CD4-positive, CD25-positive, alpha-beta regulatory T cell (primary cell): ENCODE data around the gene PHF21A. TPM values are rescaled to one million over a fixed set of nuclear protein-coding genes. Genes with fewer than 3 reads are reported as not detected.
A peak's percentile ranks its signal among the peaks of the same experiment; 100 is the strongest.

Experiments used
- ATAC-seq, 2 donors: fragments of 150-1000 bp; cut with Tn5 transposase; one replicate each; pipeline ENCODE4 v1.10.0; 2021; ENCODE audit warnings: low read depth in 2 of 2, moderate number of reproducible peaks in 2 of 2, moderate library complexity in 1 of 2
- DNase-seq, 3 donors: peaks; one replicate each; pipeline versions ENCODE4 v3.0.0 to v3.0.0-alpha.2; 2012 to 2022; ENCODE audit warnings: mixed read lengths in 1 of 3
- H3K27ac ChIP-seq: one replicate; pipeline ENCODE4 v1.7.0; 2013; ENCODE audit warnings: mild to moderate bottlenecking, low read length; ENCODE audit not compliant: insufficient read depth, poor library complexity, severe bottlenecking
- H3K27me3 ChIP-seq: one replicate; pipeline ENCODE4 v1.7.0; 2013; ENCODE audit warnings: low read length; ENCODE audit not compliant: control insufficient read depth, insufficient read depth
- H3K36me3 ChIP-seq: one replicate; pipeline ENCODE4 v1.7.0; 2013; ENCODE audit warnings: mild to moderate bottlenecking, low read length, moderate library complexity; ENCODE audit not compliant: control insufficient read depth, insufficient read depth
- H3K4me1 ChIP-seq: 2 replicates; pipeline ENCODE4 v1.7.0; 2013; ENCODE audit warnings: mild to moderate bottlenecking, low read length; ENCODE audit not compliant: insufficient read depth, control insufficient read depth, poor library complexity, severe bottlenecking
- H3K4me3 ChIP-seq: one replicate; pipeline ENCODE4 v1.7.0; 2013; ENCODE audit warnings: low read depth, mild to moderate bottlenecking, low read length, moderate library complexity
- H3K9me3 ChIP-seq, 2 experiments: 1 replicate in 1 of 2; 2 replicates in 1 of 2; pipeline ENCODE4 v1.7.0; 2013; ENCODE audit warnings: low read length in 2 of 2, mild to moderate bottlenecking in 1 of 2, moderate library complexity in 1 of 2; ENCODE audit not compliant: control insufficient read depth in 2 of 2
- H3K27ac Mint-ChIP-seq, 3 donors: one replicate each; pipeline ENCODE4 v1.8.0; 2020 to 2022; ENCODE audit warnings: mild to moderate bottlenecking in 3 of 3, mixed read lengths in 3 of 3, moderate library complexity in 2 of 3
- H3K27me3 Mint-ChIP-seq: one replicate; pipeline ENCODE4 v1.8.0; 2022; ENCODE audit warnings: mild to moderate bottlenecking, mixed read lengths
- H3K36me3 Mint-ChIP-seq: one replicate; pipeline ENCODE4 v1.8.0; 2020; ENCODE audit warnings: mixed read lengths
- H3K4me1 Mint-ChIP-seq, 4 donors: one replicate each; pipeline ENCODE4 v1.8.0; 2020 to 2022; ENCODE audit warnings: mixed read lengths in 4 of 4, mild to moderate bottlenecking in 1 of 4
- H3K4me3 Mint-ChIP-seq, 4 donors: one replicate each; pipeline ENCODE4 v1.8.0; 2020 to 2022; ENCODE audit warnings: mild to moderate bottlenecking in 4 of 4, mixed read lengths in 4 of 4, moderate library complexity in 3 of 4
- H3K9me3 Mint-ChIP-seq, 7 donors: one replicate each; pipeline ENCODE4 v1.8.0; 2020 to 2022; ENCODE audit warnings: mixed read lengths in 7 of 7, mild to moderate bottlenecking in 3 of 7, moderate library complexity in 2 of 7
- polyA plus RNA-seq, 4 donors: library from polyadenylated mRNA; unstranded; fragments of 300-500 nt; fragmentation: Illumina TruSeq; gene quantifications; one replicate each; pipeline ENCODE4 v1.2.3, GENCODE V29; 2021
- total RNA-seq: library from RNA; stranded (reverse); gene quantifications from one replicate; pipeline ENCODE4 v1.2.3, GENCODE V29; 2022

Gene PHF21A
- total and polyA plus RNA-seq, 5 donors from 2014 or later: 6.0 to 111 (median 9.2) TPM

DNA sequence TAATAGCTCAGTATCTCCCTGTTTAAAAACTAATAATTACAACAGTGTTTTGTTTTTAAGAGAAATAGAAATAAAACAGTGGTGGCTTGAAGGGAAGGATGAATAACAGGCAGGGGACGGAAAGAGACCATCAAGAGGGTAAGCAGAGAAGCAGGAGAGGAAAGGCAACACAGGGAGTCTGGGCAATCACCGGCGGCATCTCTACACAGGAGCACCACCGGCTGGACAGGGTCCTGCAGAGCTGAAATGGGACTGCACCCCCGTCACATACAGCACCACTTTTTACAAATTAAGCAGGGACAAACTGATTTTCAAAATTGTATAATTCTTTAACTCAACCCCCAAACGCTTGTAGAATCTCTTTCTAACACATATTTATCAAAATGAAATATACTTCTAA lies 18.4 kb downstream of the PHF21A start:
- H3K27ac ChIP-seq: no peak overlapping the region
- H3K27me3 Mint-ChIP-seq: no peaks in the 10 kb centered on the region
- H3K27ac Mint-ChIP-seq: peak overlapping the region in 1 of 3 donors; percentile 52
- H3K4me3 Mint-ChIP-seq: no peak overlapping the region
- H3K9me3 Mint-ChIP-seq: no peaks in the 10 kb centered on the region
- DNase-seq (no peak), ATAC-seq (no peak)
- H3K4me1 ChIP-seq: peaks cover 16% of the 10 kb centered on the region
- no peaks in the 10 kb centered on the region for H3K36me3 ChIP-seq
- H3K9me3 ChIP-seq: no peaks in the 10 kb centered on the region
- no peak overlapping the region for H3K4me3 ChIP-seq
- no peaks in the 10 kb centered on the region for H3K36me3 Mint-ChIP-seq
- peaks cover 36 to 65% (median 57%) of the 10 kb centered on the region in 4 donors for H3K4me1 Mint-ChIP-seq
- no peaks in the 10 kb centered on the region for H3K27me3 ChIP-seq

DNA sequence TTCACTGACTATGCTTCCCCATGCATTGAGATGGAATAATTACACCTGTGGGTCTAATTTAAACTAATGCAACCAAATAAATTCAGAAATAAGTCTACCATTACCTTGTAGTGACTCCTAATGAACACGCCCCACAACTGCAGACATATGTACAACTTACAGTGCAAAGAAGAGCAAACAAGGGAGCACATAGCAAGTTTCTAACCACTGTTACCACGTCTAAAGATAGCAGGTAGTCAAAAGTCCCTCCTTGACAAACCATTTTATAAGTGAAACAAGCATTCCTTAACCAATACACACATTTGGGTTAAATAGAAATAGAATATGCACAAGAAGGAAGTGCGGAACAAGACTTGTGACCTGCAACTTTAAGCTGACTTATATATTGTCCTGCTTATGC lies 20.6 kb downstream of the PHF21A start:
- Histone ChIP-seq H3K27ac (no peak overlapping the region), H3K4me1 (peaks cover 16% of the 10 kb centered on the region), H3K36me3 (no peaks in the 10 kb centered on the region), H3K4me3 (peak overlapping the region; percentile 84), H3K9me3 (no peaks in the 10 kb centered on the region), H3K27me3 (no peaks in the 10 kb centered on the region)
- Mint-ChIP-seq H3K36me3 (peaks cover 15% of the 10 kb centered on the region), H3K27me3 (no peaks in the 10 kb centered on the region), H3K4me3 (peak overlapping the region; percentile 5 to 86 (median 58)), H3K9me3 (no peaks in the 10 kb centered on the region), H3K4me1 (peaks cover 48 to 77% (median 64%) of the 10 kb centered on the region in 4 donors), H3K27ac (peak overlapping the region; percentile 56 to 89 (median 85))
- ATAC-seq (peak in 1 of 2 donors; percentile 46), DNase-seq (no peak)

DNA sequence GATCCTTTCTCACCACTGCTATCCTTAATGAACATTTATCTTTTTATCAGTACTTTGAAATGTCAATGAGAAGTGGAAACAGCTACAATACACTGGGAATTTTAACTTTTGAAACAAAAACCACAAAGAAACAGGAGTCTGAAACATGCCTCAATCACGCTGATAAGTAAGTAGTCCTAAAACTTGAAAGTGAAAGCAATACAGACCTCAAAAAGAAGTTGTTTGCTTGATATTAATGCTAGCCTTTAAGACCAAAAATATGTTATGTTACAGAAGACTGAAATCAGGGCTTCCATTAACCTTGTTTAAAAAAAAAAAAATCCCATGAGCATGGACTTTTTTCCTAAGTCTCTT lies 21.3 kb downstream of the PHF21A start:
- H3K27ac ChIP-seq: peak overlapping the region; percentile 47
- no peaks in the 10 kb centered on the region for H3K27me3 Mint-ChIP-seq
- peaks cover 15% of the 10 kb centered on the region for H3K36me3 Mint-ChIP-seq
- peak overlapping the region; percentile 84 for H3K4me3 ChIP-seq
- H3K4me1 Mint-ChIP-seq: peaks cover 48 to 70% (median 57%) of the 10 kb centered on the region in 4 donors
- no peaks in the 10 kb centered on the region for H3K36me3 ChIP-seq
- DNase-seq (peak in 1 of 3 donors; percentile 52), ATAC-seq (peak in 1 of 2 donors; percentile 52)
- H3K27me3 ChIP-seq: no peaks in the 10 kb centered on the region
- no peaks in the 10 kb centered on the region for H3K9me3 ChIP-seq
- H3K4me1 ChIP-seq: peaks cover 16% of the 10 kb centered on the region
- no peaks in the 10 kb centered on the region for H3K9me3 Mint-ChIP-seq
- H3K27ac Mint-ChIP-seq: peak overlapping the region; percentile 32 to 85 (median 77)
- peak overlapping the region; percentile 61 to 86 (median 68) for H3K4me3 Mint-ChIP-seq

DNA sequence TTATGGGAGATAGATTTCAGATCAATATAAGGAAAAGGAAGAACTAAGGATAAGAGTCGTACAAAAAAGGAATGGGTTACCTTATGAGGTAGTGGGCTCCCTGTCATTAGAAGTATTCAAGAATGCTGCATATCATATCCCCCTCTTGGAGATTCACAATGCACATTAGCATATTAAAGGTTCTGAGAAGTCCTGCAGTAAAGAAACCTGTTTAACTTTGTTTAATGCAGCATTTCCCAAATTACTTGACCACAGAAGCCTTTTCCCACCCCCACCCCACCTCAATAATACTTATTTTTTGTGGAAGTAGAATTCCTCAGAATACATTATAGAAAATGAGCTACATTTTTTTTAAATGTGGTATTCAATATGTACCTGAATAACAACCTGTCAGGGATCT lies 30.9 kb downstream of the PHF21A start:
- no peaks in the 10 kb centered on the region for H3K4me1 ChIP-seq
- DNase-seq (no peak), ATAC-seq (no peak)
- peaks cover 21% of the 10 kb centered on the region for H3K36me3 ChIP-seq
- Mint-ChIP-seq H3K36me3 (peaks cover 16% of the 10 kb centered on the region), H3K4me3 (no peak overlapping the region), H3K27me3 (no peaks in the 10 kb centered on the region), H3K4me1 (peaks cover 3 to 22% (median 6%) of the 10 kb centered on the region in 4 donors), H3K9me3 (no peaks in the 10 kb centered on the region), H3K27ac (no peak overlapping the region)
- H3K9me3 ChIP-seq: no peaks in the 10 kb centered on the region
- H3K27ac ChIP-seq: no peak overlapping the region
- H3K27me3 ChIP-seq: no peaks in the 10 kb centered on the region
- no peak overlapping the region for H3K4me3 ChIP-seq

DNA sequence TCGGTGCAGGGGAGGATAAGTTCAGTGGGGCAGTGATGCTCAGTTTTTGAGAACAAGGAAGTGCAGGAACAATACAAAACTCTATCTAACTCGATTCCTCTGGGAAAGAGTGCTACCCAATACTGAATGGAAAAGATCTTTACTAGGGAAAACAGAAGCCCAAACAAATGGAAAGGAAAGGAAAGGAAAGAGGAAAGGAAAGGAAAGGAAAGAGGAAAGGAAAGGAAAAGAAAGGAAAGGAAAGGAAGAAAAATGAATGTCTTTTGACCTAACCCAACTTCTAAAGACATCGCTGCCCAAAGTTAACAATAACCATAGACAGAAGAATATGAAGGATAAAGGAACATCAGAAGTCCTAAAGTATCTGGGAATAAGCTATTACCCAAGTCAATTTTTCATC lies 41.6 kb downstream of the PHF21A start:
- H3K27me3 ChIP-seq: no peaks in the 10 kb centered on the region
- H3K9me3 Mint-ChIP-seq: no peaks in the 10 kb centered on the region
- H3K4me3 Mint-ChIP-seq: no peak overlapping the region
- no peak for ATAC-seq
- H3K36me3 Mint-ChIP-seq: peaks cover 41% of the 10 kb centered on the region
- no peak overlapping the region for H3K27ac ChIP-seq
- H3K4me3 ChIP-seq: no peak overlapping the region
- H3K27me3 Mint-ChIP-seq: no peaks in the 10 kb centered on the region
- H3K4me1 Mint-ChIP-seq: peaks cover 0 to 7% (median 6%) of the 10 kb centered on the region in 4 donors
- DNase-seq: no peak
- no peaks in the 10 kb centered on the region for H3K4me1 ChIP-seq
- no peaks in the 10 kb centered on the region for H3K9me3 ChIP-seq
- no peak overlapping the region for H3K27ac Mint-ChIP-seq
- H3K36me3 ChIP-seq: peaks cover 63% of the 10 kb centered on the region

DNA sequence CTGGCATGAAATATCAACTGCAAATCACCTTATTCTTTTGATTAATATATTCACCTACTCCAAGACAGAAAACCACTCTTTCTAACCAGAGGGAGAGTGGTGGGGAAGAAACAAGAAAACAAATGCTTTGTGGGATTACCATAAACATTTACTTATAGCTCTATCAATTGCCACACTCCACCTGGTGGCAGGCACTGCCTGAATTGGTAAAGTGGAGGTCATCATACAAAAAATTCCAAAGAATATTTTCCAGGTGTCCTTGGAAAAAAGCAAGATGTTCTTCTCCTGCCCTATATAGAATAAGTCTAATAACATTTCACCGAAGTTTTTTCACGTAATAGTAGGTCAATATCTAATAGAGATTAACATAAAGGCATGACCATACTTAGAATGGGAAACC lies 45.3 kb downstream of the PHF21A start:
- Mint-ChIP-seq H3K9me3 (no peaks in the 10 kb centered on the region), H3K27me3 (no peaks in the 10 kb centered on the region), H3K4me1 (peaks cover 0 to 10% (median 7%) of the 10 kb centered on the region in 4 donors), H3K4me3 (no peak overlapping the region), H3K27ac (no peak overlapping the region), H3K36me3 (peaks cover 37% of the 10 kb centered on the region)
- no peaks in the 10 kb centered on the region for H3K4me1 ChIP-seq
- no peak overlapping the region for H3K27ac ChIP-seq
- ATAC-seq (no peak), DNase-seq (no peak)
- peaks cover 54% of the 10 kb centered on the region for H3K36me3 ChIP-seq
- H3K9me3 ChIP-seq: no peaks in the 10 kb centered on the region
- H3K4me3 ChIP-seq: no peak overlapping the region
- H3K27me3 ChIP-seq: no peaks in the 10 kb centered on the region

DNA sequence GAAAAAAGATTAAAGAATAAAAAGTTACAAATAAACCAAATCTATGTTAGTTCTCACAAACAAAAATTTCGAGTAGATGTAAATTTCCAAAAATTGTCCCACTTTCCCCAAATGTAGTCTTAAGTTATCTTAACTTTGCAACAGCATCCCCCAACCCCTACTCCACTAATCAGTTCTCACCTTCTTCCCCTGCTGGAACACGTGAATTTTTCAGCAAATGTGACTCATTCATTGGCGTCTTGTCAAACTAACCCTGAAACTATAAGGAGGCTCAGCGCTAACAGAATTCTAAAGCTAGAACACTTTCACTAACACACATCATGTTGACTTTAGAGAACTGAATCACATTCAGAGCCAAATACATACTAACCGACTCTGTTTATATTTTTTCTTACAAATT lies 46.1 kb downstream of the PHF21A start:
- no peaks in the 10 kb centered on the region for H3K27me3 ChIP-seq
- DNase-seq (no peak), ATAC-seq (no peak)
- Mint-ChIP-seq H3K27ac (no peak overlapping the region), H3K4me3 (no peak overlapping the region), H3K27me3 (no peaks in the 10 kb centered on the region), H3K36me3 (peaks cover 33% of the 10 kb centered on the region), H3K9me3 (no peaks in the 10 kb centered on the region), H3K4me1 (peaks cover 0 to 10% (median 7%) of the 10 kb centered on the region in 4 donors)
- H3K4me3 ChIP-seq: no peak overlapping the region
- no peaks in the 10 kb centered on the region for H3K4me1 ChIP-seq
- H3K27ac ChIP-seq: no peak overlapping the region
- peaks cover 52% of the 10 kb centered on the region for H3K36me3 ChIP-seq
- no peaks in the 10 kb centered on the region for H3K9me3 ChIP-seq

DNA sequence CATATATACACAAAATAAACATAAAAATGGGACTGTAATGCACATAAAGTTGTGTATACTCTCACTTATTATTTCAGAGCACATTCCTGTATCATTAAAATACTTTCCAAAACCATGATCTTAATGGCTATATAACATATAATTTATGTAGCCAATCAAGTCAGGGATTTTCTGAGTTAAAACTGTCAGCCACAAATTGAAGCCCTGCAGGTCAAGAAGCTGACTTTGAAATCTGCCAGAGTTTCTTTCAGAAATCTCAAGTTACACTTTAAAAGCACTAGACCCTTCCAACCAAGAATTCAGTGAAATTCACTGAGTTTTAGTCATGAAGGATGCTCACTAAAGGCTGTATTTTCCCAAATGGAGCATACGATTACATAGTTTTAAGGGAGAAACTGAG lies 47.6 kb downstream of the PHF21A start:
- no peak overlapping the region for H3K4me3 ChIP-seq
- H3K9me3 Mint-ChIP-seq: no peaks in the 10 kb centered on the region
- H3K4me1 Mint-ChIP-seq: peaks cover 3 to 13% (median 10%) of the 10 kb centered on the region in 4 donors
- H3K27ac ChIP-seq: no peak overlapping the region
- no peak overlapping the region for H3K27ac Mint-ChIP-seq
- peaks cover 56% of the 10 kb centered on the region for H3K36me3 ChIP-seq
- no peaks in the 10 kb centered on the region for H3K27me3 ChIP-seq
- H3K4me1 ChIP-seq: no peaks in the 10 kb centered on the region
- ATAC-seq: no peak
- H3K9me3 ChIP-seq: no peaks in the 10 kb centered on the region
- no peak for DNase-seq
- H3K4me3 Mint-ChIP-seq: no peak overlapping the region
- no peaks in the 10 kb centered on the region for H3K27me3 Mint-ChIP-seq
- peaks cover 34% of the 10 kb centered on the region for H3K36me3 Mint-ChIP-seq
